LNCaP clone FGC (cell line): Measurements from ENCODE around the gene AHCTF1.
"Not testable (repeated sequence)": the region's sequence is repeated elsewhere in the genome, so short reads cannot be mapped to it uniquely, and the experiment has no call there.

Source experiments
- DNase-seq: peaks from one replicate; pipeline ENCODE4 v3.0.0-alpha.2; 2011; ENCODE audit warnings: low read depth
- H3K4me3 ChIP-seq: 2 replicates; pipeline ENCODE4 v1.5.1; 2011; ENCODE audit warnings: mild to moderate bottlenecking, low read depth, low read length, control low read depth
- CTCF ChIP-seq: IDR thresholded peaks from 2 replicates; pipeline ENCODE4 v1.5.1; 2012; ENCODE audit warnings: mild to moderate bottlenecking; ENCODE audit not compliant: control insufficient read depth, insufficient read depth; ENCODE audit errors: extremely low read depth

Gene AHCTF1

GRCh38 chr1:246836209-246836966 is 95.4 kb downstream of the AHCTF1 start:
- TF ChIP-seq CTCF = no peak
- DNase-seq = no peak
- H3K4me3 ChIP-seq = no peak overlapping the region

GRCh38 chr1:246831543-246831942 is 100.2 kb downstream of the AHCTF1 start:
- no peak for DNase-seq
- TF ChIP-seq CTCF = no peak
- no peak overlapping the region for H3K4me3 ChIP-seq

GRCh38 chr1:246828818-246829217 is 102.9 kb downstream of the AHCTF1 start:
- no peak for DNase-seq
- H3K4me3 ChIP-seq = no peak overlapping the region
- TF ChIP-seq CTCF = no peak

GRCh38 chr1:246827396-246827795 is 104.4 kb downstream of the AHCTF1 start:
- TF ChIP-seq CTCF = no peak
- no peak overlapping the region for H3K4me3 ChIP-seq
- DNase-seq = peak; percentile 58

- no peak for DNase-seq
- TF ChIP-seq CTCF = no peak
- no peak overlapping the region for H3K4me3 ChIP-seq
Measured at GRCh38 chr1:246825557-246826175, 106.1 kb downstream of the AHCTF1 start.

- H3K4me3 ChIP-seq = no peak overlapping the region
- TF ChIP-seq CTCF = no peak
- no peak for DNase-seq
Measured at GRCh38 chr1:246824541-246824940, 107.2 kb downstream of the AHCTF1 start.

- DNase-seq, H3K4me3 ChIP-seq: not testable (repeated sequence)
Measured at GRCh38 chr1:246822154-246822553, 109.6 kb downstream of the AHCTF1 start.
